K562 (cell line): Measurements from ENCODE around the gene STARD13. TPM values are rescaled to one million over a fixed set of nuclear protein-coding genes. Genes with fewer than 3 reads are reported as not detected.

Experiments used
- ATAC-seq: fragments of 200-7000 bp; cut with Tn5 transposase; 3 replicates; pipeline ENCODE4 v1.9.1; 2020; ENCODE audit warnings: moderate library complexity
- BruUV-seq: library from RNA; stranded (reverse); fragments of 400-500 nt; replicated peaks from 2 replicates; lab custom pipeline; 2021; lab: Mats Ljungman, UMichigan
- CTCF ChIA-PET: fragments of 300-600 bp; formaldehyde crosslinking; extraction: SDS; loops from one replicate; lab custom pipeline; 2021; ENCODE audit warnings: low intra/inter-chr PET ratio; lab: Yijun Ruan, JAX
- POLR2A ChIA-PET: fragments of 300-600, 350-650 bp; sonication (Branson Sonifier 250); formaldehyde crosslinking; extraction: SDS; loops from one replicate; lab custom pipeline; 2021; ENCODE audit warnings: antibody characterized with exemption, inconsistent platforms; lab: Yijun Ruan, JAX
- DNase-seq, 4 experiments: peaks; one replicate each; pipeline versions ENCODE4 v3.0.0 to v3.0.0-alpha.2; 2011 to 2018; ENCODE audit warnings: low spot score in 3 of 4, mixed read lengths in 3 of 4; ENCODE audit errors: extremely low read depth in 1 of 4
- FAIRE-seq: peaks from 2 replicates; lab custom pipeline; 2011; peaks lifted over from hg19 to GRCh38; lab: Jason Lieb, UNC
- H2AFZ ChIP-seq: 2 replicates; pipeline ENCODE4 v1.6.0; 2011; ENCODE audit warnings: low read depth, low read length, control low read depth, inconsistent platforms
- H3K27ac ChIP-seq: fragments of 200-600 bp; 3 replicates; pipeline ENCODE4 v1.8.0; 2011; ENCODE audit warnings: low read depth, mild to moderate bottlenecking, control low read depth, inconsistent platforms, low read length, moderate library complexity, mixed read lengths; ENCODE audit errors: extremely low read depth
- H3K27me3 ChIP-seq, 2 experiments: fragments of 300-600 bp in 1 of 2; 2 replicates in 1 of 2; 3 replicates in 1 of 2; pipeline versions ENCODE4 v1.6.0 to v1.8.0; 2011; ENCODE audit warnings: inconsistent platforms in 2 of 2, low read length in 2 of 2, mild to moderate bottlenecking in 1 of 2, mixed read lengths in 1 of 2, moderate library complexity in 1 of 2; ENCODE audit not compliant: control insufficient read depth in 2 of 2, insufficient read depth in 2 of 2
- H3K36me3 ChIP-seq: fragments of 300-600 bp; 3 replicates; pipeline ENCODE4 v1.8.0; 2011; ENCODE audit warnings: mild to moderate bottlenecking, low read length, inconsistent platforms; ENCODE audit not compliant: control insufficient read depth, insufficient read depth
- H3K4me1 ChIP-seq, 2 experiments: fragments of 200-600 bp in 1 of 2; replicated peaks in 1 of 2; 2 replicates in 1 of 2; 3 replicates in 1 of 2; pipeline versions ENCODE4 v1.5.1 to v1.8.0; 2011; ENCODE audit warnings: inconsistent platforms in 2 of 2, low read length in 2 of 2, mild to moderate bottlenecking in 1 of 2, mixed read lengths in 1 of 2, moderate library complexity in 1 of 2; ENCODE audit not compliant: control insufficient read depth in 2 of 2, insufficient read depth in 2 of 2
- H3K4me2 ChIP-seq: 2 replicates; pipeline ENCODE4 v1.6.1; 2011; ENCODE audit warnings: low read length, control low read depth, inconsistent platforms, mixed read lengths; ENCODE audit not compliant: insufficient read depth
- H3K4me3 ChIP-seq: fragments of 200-600 bp; sonication (generic), shearing (Covaris generic); 2 replicates; pipeline ENCODE4 v1.5.1; 2016; ENCODE audit warnings: control low read depth, inconsistent platforms
- H3K79me2 ChIP-seq: fragments of 200-600 bp; 3 replicates; pipeline ENCODE4 v1.8.0; 2011; ENCODE audit warnings: low read length, inconsistent platforms; ENCODE audit not compliant: control insufficient read depth, insufficient read depth
- H3K9ac ChIP-seq, 2 experiments: 2 replicates each; pipeline versions ENCODE4 v1.6.0 to v1.6.1; 2011; ENCODE audit warnings: low read depth in 2 of 2, low read length in 2 of 2, control low read depth in 1 of 2, inconsistent platforms in 1 of 2, mild to moderate bottlenecking in 1 of 2, mixed read lengths in 1 of 2; ENCODE audit not compliant: insufficient read depth in 1 of 2
- H3K9me1 ChIP-seq: one replicate; pipeline ENCODE4 v1.6.0; 2011; ENCODE audit warnings: inconsistent platforms, mild to moderate bottlenecking, low read length, moderate library complexity; ENCODE audit not compliant: control insufficient read depth, insufficient read depth
- H3K9me3 ChIP-seq: replicated peaks from 2 replicates; pipeline ENCODE4 v1.5.1; 2011; ENCODE audit warnings: low read depth, low read length, inconsistent platforms; ENCODE audit not compliant: control insufficient read depth, insufficient read depth
- H4K20me1 ChIP-seq: replicated peaks from 2 replicates; pipeline ENCODE4 v1.6.1; 2011; ENCODE audit warnings: low read length, inconsistent platforms, mixed read lengths; ENCODE audit not compliant: control insufficient read depth, insufficient read depth
- CHD2 ChIP-seq: IDR thresholded peaks from 2 replicates; pipeline ENCODE4 v1.6.1; 2011; ENCODE audit warnings: low read depth, low read length
- FIP1L1 ChIP-seq: fragments of 200-400 bp; formaldehyde crosslinking; IDR thresholded peaks from 2 replicates; pipeline ENCODE4 v1.6.1; 2018; ENCODE audit warnings: mild to moderate bottlenecking, low read depth, low read length; ENCODE audit not compliant: poor library complexity, severe bottlenecking
- NCOA2 ChIP-seq, 2 experiments: fragments of 450-650 bp; IDR thresholded peaks; 2 replicates each; pipeline ENCODE4 v1.6.1; 2018; ENCODE audit warnings: mild to moderate bottlenecking in 2 of 2, moderate library complexity in 1 of 2; ENCODE audit not compliant: partially characterized antibody in 2 of 2
- RNF219 ChIP-seq: fragments of 250-450 bp; sonication (Bioruptor Pico); IDR thresholded peaks from 2 replicates; pipeline ENCODE4 v1.5.0; 2022; ENCODE audit warnings: mild to moderate bottlenecking
- ZNF184 ChIP-seq: sonication (generic); formaldehyde crosslinking; IDR thresholded peaks from 2 replicates; pipeline ENCODE4 v1.5.0; 2020; ENCODE audit warnings: missing genetic modification reagents
- WGBS: fragments of 100-300 bp; shearing (Covaris generic); methylation state at CpG from one replicate; pipeline ENCODE4 v1.1.6; 2016; ENCODE audit warnings: low coverage, mixed read lengths; ENCODE audit not compliant: insufficient coverage; ENCODE audit errors: missing lambda C conversion rate; 5-methylcytosine and 5-hydroxymethylcytosine counted together
- in situ Hi-C: fragments of 300-500 bp; cut with MboI; formaldehyde crosslinking; loops from 4 replicates; pipeline ENCODE4 v1.15.0; 2018; ENCODE audit warnings: inconsistent platforms, mixed read lengths
- intact Hi-C: fragments of 100-400 bp; cut with micrococcal nuclease; formaldehyde crosslinking; loops from 2 replicates; pipeline ENCODE4 v1.14.2; 2022
- polyA plus RNA-seq, 8 experiments: library from polyadenylated mRNA; depleted of rRNA in 4 of 8; stranded (reverse) in 5 of 8; unstranded in 3 of 8; fragments of >200 nt; fragmentation: Nextera tagmentation in 2 of 8; fragmentation: Illumina TruSeq in 1 of 8; extraction: Ambion mirVana in 2 of 8; extraction: Trizol in 1 of 8; gene quantifications; 2 replicates each; pipeline versions ENCODE4 v1.2.1 to v1.2.3, GENCODE V29; 2011 to 2014; ENCODE audit warnings: inconsistent platforms in 1 of 8, missing spikeins in 1 of 8
- total RNA-seq, 7 experiments: library from RNA; depleted of rRNA in 6 of 7; stranded (reverse); fragments of >200 nt in 6 of 7; fragmentation: Illumina TruSeq in 2 of 7; extraction: Trizol in 2 of 7; gene quantifications; 2 replicates each; pipeline versions ENCODE4 v1.2.1 to v1.2.3, GENCODE V29; 2011 to 2021; ENCODE audit warnings: low replicate concordance in 1 of 7

The STARD13 gene
- total and polyA plus RNA-seq, 9 of the 15 experiments (the other 6 are each of a cell fraction or from before 2014, with no cell fraction given): 0.11 TPM; not detected in 8

- TF ChIP-seq FIP1L1: no peak
Measured at GRCh38 chr13:33208290-33209220, 77.0 kb downstream of the STARD13 start (continued).

- no peak for ATAC-seq
- no peak overlapping the region for H3K4me3 ChIP-seq
- BruUV-seq: no TSS peak
- TF ChIP-seq ZNF184 (CRISPR knock-in tag) (no peak), RNF219 (no peak), NCOA2 (IDR thresholded peaks at IDR 0.05; ENCODE audit: partially characterized antibody in 2 of 2) (no peak), CHD2 (no peak)
- H3K9me1 ChIP-seq: no peaks in the 10 kb centered on the region
- no peaks in the 10 kb centered on the region for H3K9me3 ChIP-seq
- intact Hi-C loops (no loop called here), in situ Hi-C loops (no loop called here)
- ChIA-PET CTCF (no interaction called here), POLR2A (no interaction called here)
- no peak for DNase-seq
- WGBS: 0% methylated on average over 3 of the region's 3 CpGs
- no peak for FAIRE-seq
- H2AFZ ChIP-seq: no peak overlapping the region
- H3K79me2 ChIP-seq: no peaks in the 10 kb centered on the region
- no peaks in the 10 kb centered on the region for H3K27me3 ChIP-seq
- H3K9ac ChIP-seq: no peak overlapping the region
- H4K20me1 ChIP-seq: no peaks in the 10 kb centered on the region
- no peaks in the 10 kb centered on the region for H3K36me3 ChIP-seq
- H3K27ac ChIP-seq: no peak overlapping the region
- H3K4me1 ChIP-seq: no peaks in the 10 kb centered on the region
- H3K4me2 ChIP-seq: no peak overlapping the region
Measured at GRCh38 chr13:33207615-33207961, 78.0 kb downstream of the STARD13 start.
